Hematopoietic multipotent progenitor cell treated with erythropoietin and hydrocortisone succinate and interleukin-3 and kit ligand, for 17 days (in vitro differentiated cells): ENCODE data around the gene TLR2.
A peak's percentile ranks its signal among the peaks of the same experiment; 100 is the strongest.

Experiments
- DNase-seq: peaks from one replicate; pipeline ENCODE4 v3.0.0-alpha.2; 2015; ENCODE audit warnings: low spot score

The TLR2 gene

GRCh38 chr4:153684182-153684970, at the start of gene TLR2:
TSS of gene TLR2 (plus strand) at chr4:153684280. CDS start at chr4:153702908, 18,628 bp downstream.
- no peak for DNase-seq

- DNase-seq = peak; percentile 26
Measured at GRCh38 chr4:153634738-153635353, 49.2 kb upstream of the TLR2 start.

- DNase-seq = no peak
Measured at GRCh38 chr4:153635846-153636245, 48.2 kb upstream of the TLR2 start.

GRCh38 chr4:153637201-153637600, 46.9 kb upstream of the TLR2 start:
- DNase-seq = no peak

- no peak for DNase-seq
Measured at GRCh38 chr4:153638011-153638410, 46.1 kb upstream of the TLR2 start.

- DNase-seq = no peak
Measured at GRCh38 chr4:153638999-153639398, 45.1 kb upstream of the TLR2 start.

- DNase-seq = no peak
Measured at GRCh38 chr4:153639833-153640802, 44.0 kb upstream of the TLR2 start.

- no peak for DNase-seq
Measured at GRCh38 chr4:153641532-153641931, 42.5 kb upstream of the TLR2 start.

- DNase-seq = peak; percentile 53
Measured at GRCh38 chr4:153643406-153644383, 40.4 kb upstream of the TLR2 start.

- DNase-seq = no peak
Measured at GRCh38 chr4:153645183-153645582, 38.9 kb upstream of the TLR2 start.

- no peak for DNase-seq
Measured at GRCh38 chr4:153646261-153646660, 37.8 kb upstream of the TLR2 start.

GRCh38 chr4:153646978-153647377, 37.1 kb upstream of the TLR2 start:
- no peak for DNase-seq

GRCh38 chr4:153647975-153648374, 36.1 kb upstream of the TLR2 start:
- DNase-seq = no peak

- peak; percentile 34 for DNase-seq
Measured at GRCh38 chr4:153649572-153649991, 34.5 kb upstream of the TLR2 start.

GRCh38 chr4:153651116-153651515, 33.0 kb upstream of the TLR2 start:
- DNase-seq = no peak

- DNase-seq = no peak
Measured at GRCh38 chr4:153651587-153651986, 32.5 kb upstream of the TLR2 start.

GRCh38 chr4:153652051-153652784, 31.9 kb upstream of the TLR2 start:
- no peak for DNase-seq

- DNase-seq = no peak
Measured at GRCh38 chr4:153655002-153655541, 29.0 kb upstream of the TLR2 start.

- DNase-seq = no peak
Measured at GRCh38 chr4:153655928-153656327, 28.2 kb upstream of the TLR2 start.

GRCh38 chr4:153661215-153661822, 22.8 kb upstream of the TLR2 start:
- DNase-seq = no peak
